Karpas-422 (cell line): ENCODE results near the gene TRNAU1AP. TPM values are rescaled to one million over a fixed set of nuclear protein-coding genes. Genes with fewer than 3 reads are reported as not detected.
"Not testable (repeated sequence)": the region's sequence is repeated elsewhere in the genome, so short reads cannot be mapped to it uniquely, and the experiment has no call there.

Experiments used
- DNase-seq: peaks from one replicate; pipeline ENCODE4 v3.0.0-alpha.2; 2015
- H2AFZ ChIP-seq: fragments of 200-600 bp; sonication (generic); 2 replicates; pipeline ENCODE4 v1.6.1; 2014; ENCODE audit warnings: antibody characterized with exemption, low read length, mixed read lengths
- H3K27ac ChIP-seq: fragments of 200-600 bp; sonication (generic); 2 replicates; pipeline ENCODE4 v1.5.1; 2014; ENCODE audit warnings: mild to moderate bottlenecking, low read length, moderate library complexity
- H3K27me3 ChIP-seq: fragments of 200-600 bp; sonication (generic); 2 replicates; pipeline ENCODE4 v1.6.1; 2014; ENCODE audit warnings: low read length, mixed read lengths
- H3K36me3 ChIP-seq: fragments of 200-600 bp; sonication (generic); 2 replicates; pipeline ENCODE4 v1.6.1; 2014; ENCODE audit warnings: low read length, mixed read lengths; ENCODE audit not compliant: insufficient read depth
- H3K4me1 ChIP-seq: fragments of 200-600 bp; sonication (generic); 2 replicates; pipeline ENCODE4 v1.6.1; 2014; ENCODE audit warnings: mild to moderate bottlenecking, low read length, mixed read lengths
- H3K4me2 ChIP-seq: fragments of 200-600 bp; sonication (generic); 2 replicates; pipeline ENCODE4 v1.6.1; 2014; ENCODE audit warnings: low read length, low read depth, mild to moderate bottlenecking; ENCODE audit not compliant: poor library complexity, severe bottlenecking
- H3K4me3 ChIP-seq: fragments of 200-600 bp; sonication (generic); 2 replicates; pipeline ENCODE4 v1.5.1; 2014; ENCODE audit warnings: mild to moderate bottlenecking, antibody characterized with exemption, low read length, mixed read lengths
- H3K79me2 ChIP-seq: fragments of 200-600 bp; sonication (generic); 2 replicates; pipeline ENCODE4 v1.6.1; 2014; ENCODE audit warnings: mild to moderate bottlenecking, low read length, mixed read lengths
- H3K9ac ChIP-seq: fragments of 200-600 bp; sonication (generic); 2 replicates; pipeline ENCODE4 v1.6.0; 2014; ENCODE audit warnings: low read length
- H3K9me2 ChIP-seq: fragments of 200-600 bp; sonication (generic), shearing (Covaris generic); replicated peaks from 2 replicates; pipeline ENCODE4 v1.6.0; 2014; ENCODE audit warnings: mild to moderate bottlenecking, low read length, moderate library complexity; ENCODE audit not compliant: insufficient read depth
- H3K9me3 ChIP-seq: fragments of 300-700, 200-600 bp; sonication (generic); 2 replicates; pipeline ENCODE4 v1.6.1; 2014; ENCODE audit warnings: low read length, mixed read lengths
- H4K20me1 ChIP-seq: fragments of 200-600 bp; sonication (generic); 2 replicates; pipeline ENCODE4 v1.6.1; 2014; ENCODE audit warnings: mild to moderate bottlenecking, antibody characterized with exemption, low read length, low read depth; ENCODE audit not compliant: insufficient read depth
- total RNA-seq: library from RNA; depleted of rRNA; stranded (reverse); fragments of >200 nt; shearing (Covaris generic); gene quantifications from 2 replicates; pipeline ENCODE4 v1.2.3, GENCODE V29; 2014; ENCODE audit warnings: low replicate concordance

Gene TRNAU1AP
- total RNA-seq, 1 experiment from 2014 or later, result 28.6 TPM

DNA sequence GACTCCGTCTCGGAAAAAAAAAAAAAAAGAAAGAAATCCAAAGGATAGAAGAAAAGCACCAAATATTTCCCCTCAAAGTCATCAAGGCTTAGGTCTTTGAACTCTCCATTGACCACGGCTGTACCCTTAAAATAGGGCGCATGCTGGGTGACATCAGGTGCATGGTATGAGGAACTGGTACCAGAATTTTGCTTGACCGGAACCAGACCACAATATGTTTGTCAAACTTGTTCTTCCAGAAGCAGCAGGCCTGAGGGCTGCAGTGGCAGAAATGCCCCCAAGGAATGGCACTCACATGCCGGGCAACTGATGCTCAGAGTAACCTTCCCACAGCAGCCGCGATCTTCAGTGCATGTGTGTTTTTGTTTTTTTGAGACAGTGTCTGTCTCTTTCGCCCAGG is 26.0 kb upstream of the TRNAU1AP start:
- H3K4me3 ChIP-seq, result no peak overlapping the region
- no peaks in the 10 kb centered on the region for H3K27me3 ChIP-seq
- peaks cover 8% of the 10 kb centered on the region; the same call in 1 of the 2 replicates for H4K20me1 ChIP-seq
- H3K9ac ChIP-seq, result no peak overlapping the region
- DNase-seq, result no peak
- peaks cover 3% of the 10 kb centered on the region for H3K4me1 ChIP-seq
- H2AFZ ChIP-seq, result no peak overlapping the region
- peaks cover 73% of the 10 kb centered on the region for H3K79me2 ChIP-seq
- no peak overlapping the region for H3K4me2 ChIP-seq
- H3K9me3 ChIP-seq, result no peaks in the 10 kb centered on the region
- no peaks in the 10 kb centered on the region for H3K9me2 ChIP-seq
- H3K27ac ChIP-seq, result no peak overlapping the region
- peaks cover 15% of the 10 kb centered on the region; the same call in 1 of the 2 replicates for H3K36me3 ChIP-seq

DNA sequence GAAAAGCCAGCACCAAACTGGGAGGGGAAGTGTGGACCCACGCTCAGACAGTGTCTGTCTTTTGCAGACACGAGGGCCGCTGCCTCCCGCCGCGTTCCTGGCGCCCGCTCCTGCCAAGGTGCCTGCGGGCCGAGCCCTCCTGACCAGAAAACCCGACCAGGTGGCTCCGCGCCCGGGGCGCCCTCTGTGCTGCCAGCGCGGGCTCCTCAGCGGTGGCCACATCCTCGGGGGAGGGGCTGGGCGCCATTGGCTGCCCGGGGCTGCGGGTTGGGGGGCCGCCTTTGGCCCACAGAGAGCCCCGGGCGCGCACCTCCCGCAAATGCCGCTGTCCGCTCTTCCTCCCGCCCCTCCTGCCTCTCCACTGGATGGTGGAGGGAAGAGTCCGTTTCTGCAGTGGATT is 22.4 kb upstream of the TRNAU1AP start:
- Histone ChIP-seq H3K4me2 (no peak overlapping the region), H3K4me3 (no peak overlapping the region), H3K4me1 (no peaks in the 10 kb centered on the region), H3K79me2 (peaks cover 38% of the 10 kb centered on the region), H2AFZ (no peak overlapping the region), H3K9ac (no peak overlapping the region), H4K20me1 (0 out of 2 replicates have a peak, but pooled peaks cover 5% of the 10 kb centered on the region), H3K27ac (no peak overlapping the region), H3K9me2 (no peaks in the 10 kb centered on the region), H3K27me3 (no peaks in the 10 kb centered on the region), H3K36me3 (peaks cover 15% of the 10 kb centered on the region), H3K9me3 (no peaks in the 10 kb centered on the region)
- no peak for DNase-seq

DNA sequence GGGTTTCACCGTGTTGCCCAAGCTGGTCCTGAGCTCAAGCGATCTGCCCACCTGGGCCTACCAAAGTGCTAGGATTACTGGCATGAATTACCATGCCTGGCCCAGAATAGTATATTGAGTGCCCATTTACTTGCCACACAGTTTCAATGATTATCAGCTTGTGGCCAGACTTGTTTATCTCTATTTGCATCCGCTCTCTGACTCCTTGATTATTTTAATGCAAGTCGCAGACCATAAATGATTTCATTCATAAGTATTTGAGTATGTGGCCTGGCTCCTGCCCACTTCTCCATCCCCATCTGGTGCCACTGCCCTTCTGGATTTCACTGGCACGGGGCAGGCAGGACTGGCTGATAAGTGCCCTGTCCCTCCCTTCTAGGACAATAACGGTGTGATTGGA is 18.2 kb upstream of the TRNAU1AP start:
- Histone ChIP-seq H3K27ac (no peak overlapping the region), H3K79me2 (peaks cover 6% of the 10 kb centered on the region; the same call in 1 of the 2 replicates), H3K4me2 (no peak overlapping the region), H3K36me3 (peaks cover 39% of the 10 kb centered on the region), H3K9ac (no peak overlapping the region), H3K9me2 (no peaks in the 10 kb centered on the region), H3K27me3 (no peaks in the 10 kb centered on the region), H2AFZ (no peak overlapping the region), H3K4me3 (no peak overlapping the region), H3K4me1 (no peaks in the 10 kb centered on the region), H3K9me3 (no peaks in the 10 kb centered on the region), H4K20me1 (no peaks in the 10 kb centered on the region)
- DNase-seq, result no peak

DNA sequence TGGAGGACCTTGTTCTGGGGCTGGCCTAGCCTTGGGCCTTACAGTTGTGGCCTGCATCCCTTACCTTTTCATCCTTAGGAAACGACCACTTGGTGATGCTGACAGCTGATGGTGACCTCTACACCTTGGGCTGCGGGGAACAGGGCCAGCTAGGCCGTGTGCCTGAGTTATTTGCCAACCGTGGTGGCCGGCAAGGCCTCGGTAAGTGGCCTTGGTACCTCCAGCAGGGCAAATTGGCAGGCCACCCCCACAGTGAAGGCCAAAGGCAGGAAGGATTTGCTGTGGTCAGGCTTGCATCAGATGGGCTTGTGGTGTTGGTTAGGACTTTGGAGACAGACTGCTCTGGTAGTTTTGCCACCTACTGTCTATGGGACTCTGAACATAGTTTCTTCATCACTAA is 17.7 kb upstream of the TRNAU1AP start:
- no peaks in the 10 kb centered on the region for H3K4me1 ChIP-seq
- no peak overlapping the region for H2AFZ ChIP-seq
- no peak overlapping the region for H3K27ac ChIP-seq
- H3K79me2 ChIP-seq, result 0 out of 2 replicates have a peak, but pooled peaks cover under 1% of the 10 kb centered on the region
- DNase-seq, result no peak
- no peaks in the 10 kb centered on the region for H4K20me1 ChIP-seq
- H3K9me2 ChIP-seq, result no peaks in the 10 kb centered on the region
- no peak overlapping the region for H3K4me2 ChIP-seq
- H3K9me3 ChIP-seq, result no peaks in the 10 kb centered on the region
- peaks cover 39% of the 10 kb centered on the region for H3K36me3 ChIP-seq
- no peak overlapping the region for H3K4me3 ChIP-seq
- no peak overlapping the region for H3K9ac ChIP-seq
- no peaks in the 10 kb centered on the region for H3K27me3 ChIP-seq

DNA sequence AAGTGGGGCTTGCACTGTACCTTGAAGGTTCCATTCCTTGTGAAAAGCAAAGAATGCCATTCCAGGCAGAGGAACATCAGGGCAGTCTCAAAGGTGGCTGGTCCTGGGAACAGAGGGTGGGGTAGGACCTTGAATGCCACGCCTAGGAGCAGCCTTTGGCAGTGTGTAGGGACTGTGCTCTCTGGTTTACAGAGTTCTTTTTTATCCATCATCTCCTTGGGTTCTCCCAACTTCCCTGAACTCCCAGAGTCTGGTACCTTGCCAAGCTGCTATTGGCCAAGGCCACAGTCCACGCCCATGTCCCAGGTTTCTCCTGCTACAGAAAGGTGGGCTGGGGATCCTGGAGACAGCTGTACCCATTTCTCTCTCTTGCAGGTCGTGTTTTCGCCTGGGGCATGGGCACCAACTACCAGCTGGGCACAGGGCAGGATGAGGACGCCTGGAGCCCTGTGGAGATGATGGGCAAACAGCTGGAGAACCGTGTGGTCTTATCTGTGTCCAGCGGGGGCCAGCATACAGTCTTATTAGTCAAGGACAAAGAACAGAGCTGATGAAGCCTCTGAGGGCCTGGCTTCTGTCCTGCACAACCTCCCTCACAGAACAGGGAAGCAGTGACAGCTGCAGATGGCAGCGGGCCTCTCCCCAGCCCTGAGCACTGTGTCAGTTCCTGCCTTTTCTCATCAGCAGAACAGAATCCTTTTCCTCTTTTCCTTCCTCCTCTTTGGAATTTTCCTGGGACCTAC is 15.3 kb upstream of the TRNAU1AP start:
- no peak overlapping the region for H3K4me2 ChIP-seq
- peaks cover 34% of the 10 kb centered on the region for H3K36me3 ChIP-seq
- no peak overlapping the region for H3K9ac ChIP-seq
- H3K4me3 ChIP-seq, result no peak overlapping the region
- no peaks in the 10 kb centered on the region for H3K4me1 ChIP-seq
- H3K9me3 ChIP-seq, result no peaks in the 10 kb centered on the region
- no peaks in the 10 kb centered on the region for H3K9me2 ChIP-seq
- no peaks in the 10 kb centered on the region for H3K79me2 ChIP-seq
- H4K20me1 ChIP-seq, result no peaks in the 10 kb centered on the region
- H3K27me3 ChIP-seq, result no peaks in the 10 kb centered on the region
- H2AFZ ChIP-seq, result no peak overlapping the region
- no peak for DNase-seq
- no peak overlapping the region for H3K27ac ChIP-seq

DNA sequence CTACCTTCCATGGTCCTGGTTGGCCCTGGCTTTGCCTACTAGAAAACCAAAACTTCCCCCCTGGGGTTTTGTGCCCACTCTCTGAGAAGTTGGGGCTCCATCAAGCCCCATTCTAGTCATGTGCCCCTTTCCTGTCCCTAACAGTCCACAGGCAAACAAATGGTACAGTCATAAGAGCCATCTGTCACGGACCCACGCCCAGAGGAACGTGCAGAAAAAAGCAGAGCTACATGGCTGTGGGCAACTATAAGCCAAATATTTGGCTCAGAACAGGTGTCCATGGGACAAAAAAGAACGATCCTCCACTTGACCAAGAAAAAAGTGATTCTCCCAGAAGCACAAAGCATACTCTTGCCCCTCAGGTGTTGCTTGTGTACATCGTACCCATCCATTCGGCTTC is 14.6 kb upstream of the TRNAU1AP start:
- Histone ChIP-seq H3K4me1 (no peaks in the 10 kb centered on the region), H3K27me3 (no peaks in the 10 kb centered on the region), H3K9me3 (no peaks in the 10 kb centered on the region), H3K4me3 (no peak overlapping the region), H3K4me2 (no peak overlapping the region), H2AFZ (no peak overlapping the region), H3K9me2 (no peaks in the 10 kb centered on the region), H3K36me3 (peaks cover 34% of the 10 kb centered on the region), H4K20me1 (no peaks in the 10 kb centered on the region), H3K27ac (no peak overlapping the region), H3K79me2 (no peaks in the 10 kb centered on the region), H3K9ac (no peak overlapping the region)
- DNase-seq, result no peak

DNA sequence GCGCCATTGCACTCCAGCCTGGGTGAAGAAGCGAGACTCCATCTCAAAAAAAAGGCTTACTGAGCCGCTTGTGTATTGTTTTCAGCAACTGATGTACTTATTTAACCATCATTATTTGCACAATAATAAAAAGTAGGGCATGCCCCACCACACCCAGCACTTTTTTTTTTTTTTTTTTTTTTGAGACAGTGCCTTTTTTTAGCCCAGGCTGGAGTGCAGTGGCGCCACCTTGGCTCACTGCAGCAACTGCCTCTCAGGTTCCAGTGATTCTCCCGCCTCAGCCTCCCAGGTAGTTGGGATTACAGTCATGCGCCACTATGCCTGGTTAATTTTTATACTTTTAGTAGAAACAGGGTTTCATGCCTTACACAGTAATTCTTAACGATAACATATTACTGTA is 12.2 kb upstream of the TRNAU1AP start:
- Histone ChIP-seq H2AFZ (no peak overlapping the region), H3K4me2 (no peak overlapping the region), H3K4me3 (no peak overlapping the region), H3K79me2 (no peaks in the 10 kb centered on the region), H4K20me1 (no peaks in the 10 kb centered on the region), H3K9ac (no peak overlapping the region), H3K9me2 (no peaks in the 10 kb centered on the region), H3K9me3 (no peaks in the 10 kb centered on the region), H3K4me1 (no peaks in the 10 kb centered on the region), H3K27ac (no peak overlapping the region), H3K27me3 (no peaks in the 10 kb centered on the region), H3K36me3 (peaks cover 22% of the 10 kb centered on the region)
- DNase-seq, result no peak

DNA sequence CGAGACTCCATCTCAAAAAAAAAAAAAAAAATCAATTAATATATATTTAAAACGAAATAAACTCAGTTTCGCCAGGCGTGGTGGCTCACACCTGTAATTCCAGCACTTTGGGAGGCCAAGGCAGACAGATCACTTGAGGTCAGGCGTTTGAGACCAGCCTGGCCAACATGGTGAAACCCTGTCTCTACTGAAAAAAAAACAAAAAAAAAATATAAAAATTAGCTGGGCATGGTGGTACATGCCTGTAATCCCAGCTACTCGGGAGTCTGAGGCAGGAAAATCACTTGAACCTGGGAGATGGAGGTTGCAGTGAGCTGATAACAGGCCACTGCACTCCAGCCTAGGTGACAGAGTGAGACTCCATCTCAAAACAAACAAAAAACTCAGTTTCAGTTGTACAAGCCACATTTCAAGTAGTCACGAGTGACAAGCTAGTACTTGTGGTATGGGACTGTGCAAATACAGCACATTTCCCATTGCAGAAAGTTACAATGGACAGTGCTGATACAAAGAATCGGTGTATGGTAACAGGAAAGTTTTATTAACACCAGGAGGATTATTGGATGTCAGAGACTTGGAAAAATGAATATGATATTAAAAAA is 11.4 kb upstream of the TRNAU1AP start:
- H3K4me2 ChIP-seq, H3K27ac ChIP-seq, H2AFZ ChIP-seq, H3K4me3 ChIP-seq, H3K79me2 ChIP-seq, H4K20me1 ChIP-seq, DNase-seq, H3K9me3 ChIP-seq, H3K27me3 ChIP-seq, H3K9me2 ChIP-seq, H3K4me1 ChIP-seq, H3K9ac ChIP-seq: not testable (repeated sequence)
- peaks cover 14% of the 10 kb centered on the region for H3K36me3 ChIP-seq
